GM13977 (cell line): ENCODE data around the gene LSP1.
A peak's percentile ranks its signal among the peaks of the same experiment; 100 is the strongest.
"Not testable (repeated sequence)": the region's sequence is repeated elsewhere in the genome, so short reads cannot be mapped to it uniquely, and the experiment has no call there.

ENCODE experiments used
- DNase-seq: peaks from one replicate; pipeline ENCODE4 v3.0.0; 2012; ENCODE audit warnings: low spot score
- in situ Hi-C: fragments of 300-500 bp; cut with MboI; formaldehyde crosslinking; loops from one replicate; pipeline ENCODE4 v1.12.0; 2022; ENCODE audit warnings: low sequenced_read_pairs, low pct_unique_long_range_greater_than_20kb, mixed read lengths, inconsistent platforms; ENCODE audit not compliant: unreplicated experiment
- TF ChIP-seq, protein P1 (sequence below): IDR thresholded peaks from 2 replicates; pipeline ENCODE4 v1.5.1; 2012; ENCODE audit warnings: mild to moderate bottlenecking, control low read depth; ENCODE audit not compliant: insufficient read depth; ENCODE audit errors: extremely low read depth, missing control alignments

Gene LSP1

GRCh38 chr11:1852877-1853276 lies at the start of gene LSP1:
Gene LSP1, plus strand, starts transcription at chr11:1853084. Its CDS starts 61 bp downstream, at chr11:1853145.
- peak; percentile 94 for DNase-seq
- in situ Hi-C loops = no loop called here
- TF ChIP-seq, protein P1, sequence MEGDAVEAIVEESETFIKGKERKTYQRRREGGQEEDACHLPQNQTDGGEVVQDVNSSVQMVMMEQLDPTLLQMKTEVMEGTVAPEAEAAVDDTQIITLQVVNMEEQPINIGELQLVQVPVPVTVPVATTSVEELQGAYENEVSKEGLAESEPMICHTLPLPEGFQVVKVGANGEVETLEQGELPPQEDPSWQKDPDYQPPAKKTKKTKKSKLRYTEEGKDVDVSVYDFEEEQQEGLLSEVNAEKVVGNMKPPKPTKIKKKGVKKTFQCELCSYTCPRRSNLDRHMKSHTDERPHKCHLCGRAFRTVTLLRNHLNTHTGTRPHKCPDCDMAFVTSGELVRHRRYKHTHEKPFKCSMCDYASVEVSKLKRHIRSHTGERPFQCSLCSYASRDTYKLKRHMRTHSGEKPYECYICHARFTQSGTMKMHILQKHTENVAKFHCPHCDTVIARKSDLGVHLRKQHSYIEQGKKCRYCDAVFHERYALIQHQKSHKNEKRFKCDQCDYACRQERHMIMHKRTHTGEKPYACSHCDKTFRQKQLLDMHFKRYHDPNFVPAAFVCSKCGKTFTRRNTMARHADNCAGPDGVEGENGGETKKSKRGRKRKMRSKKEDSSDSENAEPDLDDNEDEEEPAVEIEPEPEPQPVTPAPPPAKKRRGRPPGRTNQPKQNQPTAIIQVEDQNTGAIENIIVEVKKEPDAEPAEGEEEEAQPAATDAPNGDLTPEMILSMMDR = no peak

DNA sequence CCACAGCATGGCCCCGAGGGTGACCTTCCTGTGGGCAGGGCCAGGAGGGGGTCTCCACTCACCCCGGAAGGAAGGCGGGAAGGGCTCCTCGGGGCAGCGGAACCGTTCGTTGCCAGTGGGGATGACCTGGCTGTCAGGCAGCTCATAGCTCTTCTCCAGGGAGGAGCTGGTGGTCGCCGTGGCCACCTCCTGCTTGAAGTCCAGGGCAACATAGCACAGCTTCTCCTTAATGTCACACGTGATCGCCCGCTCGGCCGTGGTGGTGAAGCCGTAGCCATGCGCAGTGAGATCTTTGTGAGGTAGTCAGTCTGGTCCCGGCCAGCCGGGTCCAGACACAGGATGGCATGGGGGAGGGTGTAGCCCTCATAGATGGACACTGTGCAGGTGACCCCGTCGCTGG lies 49.6 kb upstream of the LSP1 start:
- in situ Hi-C loops = no loop called here
- DNase-seq = no peak
- TF ChIP-seq, protein P1 = no peak

DNA sequence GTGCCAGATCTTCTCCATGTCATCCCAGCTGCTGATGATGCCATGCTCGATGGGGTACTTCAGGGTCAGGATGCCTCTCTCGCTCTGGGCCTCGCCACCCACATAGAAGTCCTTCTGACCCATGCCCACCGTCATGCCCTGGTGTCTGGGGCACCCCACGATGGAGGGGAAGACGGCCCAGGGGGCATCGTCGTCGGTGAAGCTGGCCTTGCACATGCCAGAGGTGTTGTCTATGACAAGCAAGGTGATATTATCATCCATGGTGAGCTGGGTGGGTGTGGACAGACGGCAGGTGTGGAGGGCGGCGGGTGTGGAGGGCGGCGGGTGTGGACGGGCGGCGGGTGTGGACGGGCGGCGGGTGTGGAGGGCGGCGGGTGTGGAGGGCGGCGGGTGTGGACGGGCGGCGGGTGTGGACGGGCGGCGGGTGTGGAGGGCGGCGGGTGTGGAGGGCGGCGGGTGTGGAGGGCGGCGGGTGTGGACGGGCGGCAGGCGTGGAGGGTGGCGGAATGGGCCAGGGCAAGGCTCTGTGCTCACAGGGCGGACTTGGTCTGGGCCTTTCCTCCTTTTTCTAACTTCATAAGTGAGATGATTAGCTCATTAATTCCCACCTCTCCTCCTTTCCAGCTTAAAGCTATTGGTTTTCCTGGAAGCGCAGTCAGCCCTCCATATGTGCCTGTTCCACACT lies 48.9 kb upstream of the LSP1 start:
- DNase-seq, in situ Hi-C loops: not testable (repeated sequence)

DNA sequence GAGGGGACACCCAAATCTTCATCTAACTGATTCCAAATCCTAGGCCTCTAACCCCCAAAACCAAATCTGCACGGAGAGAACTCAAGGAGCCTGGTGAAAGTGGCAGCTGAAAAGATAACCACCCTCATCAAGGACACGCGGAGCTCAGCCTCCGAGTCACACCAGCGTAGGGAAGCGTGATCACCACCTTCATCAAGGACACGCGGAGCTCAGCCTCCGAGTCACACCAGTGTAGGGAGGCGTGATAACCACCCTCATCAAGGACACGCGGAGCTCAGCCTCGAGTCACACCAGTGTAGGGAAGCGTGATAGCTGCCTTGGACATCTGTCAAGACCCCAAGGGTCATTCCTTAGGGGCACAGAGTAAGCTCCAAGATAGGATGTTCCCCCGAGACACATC lies 47.4 kb upstream of the LSP1 start:
- no peak for DNase-seq
- TF ChIP-seq, protein P1 = no peak
- in situ Hi-C loops = no loop called here

DNA sequence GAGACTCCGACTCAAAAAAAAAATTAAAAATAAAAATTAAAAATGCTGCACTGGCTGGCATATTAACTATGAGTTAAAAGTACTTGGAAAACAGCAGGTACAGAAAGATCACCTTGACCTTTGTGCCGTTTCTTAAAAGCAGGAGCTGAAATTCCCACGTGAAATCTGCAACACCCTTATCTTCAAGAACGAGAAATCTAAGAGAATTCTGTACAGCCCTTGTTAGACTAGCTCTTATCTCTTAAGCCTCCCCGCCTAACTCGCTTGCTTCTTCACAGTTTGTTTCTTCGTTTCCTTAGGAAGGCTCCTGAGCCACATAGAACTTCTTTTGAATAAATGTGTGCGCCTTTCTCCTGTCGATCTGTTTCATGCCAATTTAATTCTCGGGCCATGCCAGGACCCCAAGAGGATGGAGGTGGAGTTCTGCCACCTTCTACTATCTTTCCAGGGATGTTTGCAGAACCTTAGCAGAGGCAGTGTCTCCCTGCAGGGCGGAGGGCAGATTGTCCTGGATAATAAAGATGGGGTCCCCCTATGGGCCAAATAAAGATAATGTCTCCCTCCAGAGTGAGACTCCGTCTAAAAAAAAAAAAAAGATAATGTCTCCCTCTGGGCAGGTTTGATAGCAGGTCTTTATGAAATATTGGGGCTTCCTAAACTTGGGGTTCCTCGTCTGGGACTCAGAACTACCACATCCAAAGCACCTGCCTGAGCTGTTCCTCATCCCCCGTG lies 45.5 kb upstream of the LSP1 start:
- TF ChIP-seq, protein P1 = no peak
- no peak for DNase-seq
- in situ Hi-C loops = no loop called here

DNA sequence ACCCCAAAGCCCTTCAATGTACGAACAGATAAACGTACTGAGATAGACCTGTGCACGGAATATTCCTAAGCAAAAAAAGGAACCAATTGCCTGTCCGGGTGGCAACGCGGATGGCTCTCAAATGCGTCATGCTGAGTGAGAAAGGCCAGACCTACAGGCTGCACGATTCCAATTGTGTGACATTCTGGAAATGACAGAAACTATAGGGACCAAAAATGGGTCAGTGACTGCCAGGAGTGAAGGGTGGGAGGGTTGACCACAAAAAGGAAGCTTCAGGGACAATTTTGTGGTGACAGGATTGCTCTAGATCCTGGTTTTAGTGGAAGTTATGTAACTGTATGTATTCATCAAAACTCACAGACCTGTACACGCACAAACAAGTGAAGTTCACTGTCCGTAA lies 42.1 kb upstream of the LSP1 start:
- in situ Hi-C loops = no loop called here
- DNase-seq = no peak
- TF ChIP-seq, protein P1 = no peak

GRCh38 chr11:1812274-1812673 lies 40.6 kb upstream of the LSP1 start:
- in situ Hi-C loops = no loop called here
- no peak for DNase-seq
- TF ChIP-seq, protein P1 = no peak
